Uterus (tissue), 4 donors: ENCODE measurements around the gene CD72. TPM values are rescaled to one million over a fixed set of nuclear protein-coding genes. Genes with fewer than 3 reads are reported as not detected.
"Not testable (repeated sequence)": the region's sequence is repeated elsewhere in the genome, so short reads cannot be mapped to it uniquely, and the experiment has no call there.

Experiments used
- DNase-seq, 2 donors: peaks; one replicate each; pipeline ENCODE4 v3.0.0-alpha.2; 2019 to 2020
- H3K27ac ChIP-seq, 2 donors: fragments of 200-600 bp; sonication (generic); 1 replicate in 1 of 2; 2 replicates in 1 of 2; pipeline ENCODE4 v1.5.1; 2016 to 2018
- H3K27me3 ChIP-seq, 2 donors: fragments of 200-600 bp; sonication (generic); one replicate each; pipeline ENCODE4 v1.5.1; 2018 to 2019; ENCODE audit warnings: control low read depth in 1 of 2
- H3K36me3 ChIP-seq, 2 donors: fragments of 200-600 bp; sonication (generic); one replicate each; pipeline ENCODE4 v1.5.1; 2019; ENCODE audit warnings: control low read depth in 1 of 2
- H3K4me1 ChIP-seq, 2 donors: fragments of 200-600 bp; sonication (generic); one replicate each; pipeline ENCODE4 v1.5.1; 2018 to 2019; ENCODE audit warnings: control low read depth in 1 of 2
- H3K4me3 ChIP-seq, 2 donors: fragments of 200-600 bp; sonication (generic); 1 replicate in 1 of 2; 2 replicates in 1 of 2; pipeline ENCODE4 v1.5.1; 2018 to 2019; ENCODE audit warnings: mild to moderate bottlenecking in 1 of 2
- H3K9me3 ChIP-seq, 2 donors: fragments of 200-600 bp; sonication (generic); one replicate each; pipeline ENCODE4 v1.5.1; 2019; ENCODE audit warnings: control low read depth in 1 of 2
- POLR2A ChIP-seq, 2 donors: fragments of 450-650 bp; IDR thresholded peaks; one replicate each; pipeline ENCODE4 v1.6.1; 2016; ENCODE audit warnings: antibody characterized with exemption in 2 of 2, mild to moderate bottlenecking in 1 of 2, moderate library complexity in 1 of 2
- intact Hi-C: fragments of 100-400 bp; cut with DNase I; formaldehyde crosslinking; loops from one replicate; pipeline ENCODE4 v1.15.1; 2023; ENCODE audit warnings: low total_unique reads
- total RNA-seq, 4 donors: library from RNA; depleted of rRNA in 3 of 4; stranded (reverse); fragments of >200 nt in 3 of 4; gene quantifications; one replicate each; pipeline versions ENCODE4 v1.1.0 to v1.2.4, GENCODE V29; 2014 to 2023
- TF ChIP-seq, protein P1 (sequence below), 4 experiments: fragments of 200-600 bp in 2 of 4; fragments of 450-650 bp in 2 of 4; sonication (generic) in 2 of 4; IDR thresholded peaks; one replicate each; pipeline ENCODE4 v1.5.1; 2016 to 2019; ENCODE audit warnings: antibody characterized with exemption in 4 of 4, mild to moderate bottlenecking in 2 of 4, moderate library complexity in 1 of 4
- donor health status: DM: yes; HTN: yes; CAD: no.

The CD72 gene
- total RNA-seq, 4 donors from 2014 or later = 2.8 to 3.0 TPM; not detected in 2

DNA sequence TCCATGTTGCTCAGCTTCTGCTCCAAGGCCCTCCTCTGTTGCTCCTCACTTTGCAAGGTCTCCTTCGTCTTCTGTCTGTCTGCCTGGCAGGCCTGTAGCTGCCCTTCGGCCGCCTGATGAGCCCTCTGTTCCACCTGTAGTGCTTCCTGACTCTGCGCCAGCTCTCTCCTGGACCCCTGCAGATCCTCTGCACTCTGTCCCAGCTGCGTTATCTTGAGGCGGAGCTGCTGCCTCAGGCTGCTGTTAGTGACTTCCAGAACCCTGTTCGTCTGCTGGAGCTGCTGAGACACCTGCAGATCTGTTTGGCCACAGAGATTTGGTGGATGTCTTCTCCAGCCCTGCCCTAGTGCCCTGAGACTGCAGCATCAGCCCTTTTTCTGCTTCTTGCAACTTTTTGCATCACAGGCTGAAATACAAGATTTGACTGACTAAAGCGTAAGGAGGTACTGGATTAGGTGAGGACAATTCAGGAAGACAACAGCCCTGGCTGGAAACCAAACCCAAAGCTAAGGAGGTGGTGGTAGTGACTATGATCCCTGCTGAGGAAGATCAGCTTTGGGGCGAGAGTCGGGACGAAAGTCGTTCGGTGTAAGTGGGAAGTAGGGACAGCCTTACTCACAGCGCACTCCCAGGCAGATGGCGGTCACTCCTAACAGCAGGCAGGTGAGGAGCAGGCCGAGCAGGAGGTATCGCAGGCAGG, 2.1 kb downstream of the CD72 start:
- no peaks in the 10 kb centered on the region for H3K27me3 ChIP-seq
- no peak overlapping the region for H3K4me3 ChIP-seq
- intact Hi-C loops = no loop called here
- DNase-seq = no peak
- no peak for TF ChIP-seq POLR2A (IDR thresholded peaks at IDR 0.05)
- TF ChIP-seq, protein P1, sequence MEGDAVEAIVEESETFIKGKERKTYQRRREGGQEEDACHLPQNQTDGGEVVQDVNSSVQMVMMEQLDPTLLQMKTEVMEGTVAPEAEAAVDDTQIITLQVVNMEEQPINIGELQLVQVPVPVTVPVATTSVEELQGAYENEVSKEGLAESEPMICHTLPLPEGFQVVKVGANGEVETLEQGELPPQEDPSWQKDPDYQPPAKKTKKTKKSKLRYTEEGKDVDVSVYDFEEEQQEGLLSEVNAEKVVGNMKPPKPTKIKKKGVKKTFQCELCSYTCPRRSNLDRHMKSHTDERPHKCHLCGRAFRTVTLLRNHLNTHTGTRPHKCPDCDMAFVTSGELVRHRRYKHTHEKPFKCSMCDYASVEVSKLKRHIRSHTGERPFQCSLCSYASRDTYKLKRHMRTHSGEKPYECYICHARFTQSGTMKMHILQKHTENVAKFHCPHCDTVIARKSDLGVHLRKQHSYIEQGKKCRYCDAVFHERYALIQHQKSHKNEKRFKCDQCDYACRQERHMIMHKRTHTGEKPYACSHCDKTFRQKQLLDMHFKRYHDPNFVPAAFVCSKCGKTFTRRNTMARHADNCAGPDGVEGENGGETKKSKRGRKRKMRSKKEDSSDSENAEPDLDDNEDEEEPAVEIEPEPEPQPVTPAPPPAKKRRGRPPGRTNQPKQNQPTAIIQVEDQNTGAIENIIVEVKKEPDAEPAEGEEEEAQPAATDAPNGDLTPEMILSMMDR (IDR thresholded peaks at IDR 0.05) = no peak
- H3K27ac ChIP-seq = no peak overlapping the region
- H3K36me3 ChIP-seq = no peaks in the 10 kb centered on the region
- no peaks in the 10 kb centered on the region for H3K4me1 ChIP-seq
- no peaks in the 10 kb centered on the region for H3K9me3 ChIP-seq

- no peak for TF ChIP-seq POLR2A (IDR thresholded peaks at IDR 0.05)
- TF ChIP-seq, protein P1 (IDR thresholded peaks at IDR 0.05) = no peak
- Histone ChIP-seq H3K4me3 (no peak overlapping the region), H3K27ac (no peak overlapping the region), H3K9me3 (no peaks in the 10 kb centered on the region), H3K27me3 (no peaks in the 10 kb centered on the region), H3K36me3 (no peaks in the 10 kb centered on the region), H3K4me1 (no peaks in the 10 kb centered on the region)
- intact Hi-C loops = no loop called here
- no peak for DNase-seq
Observed at GRCh38 chr9:35612843-35613242, 5.4 kb downstream of the CD72 start.

DNA sequence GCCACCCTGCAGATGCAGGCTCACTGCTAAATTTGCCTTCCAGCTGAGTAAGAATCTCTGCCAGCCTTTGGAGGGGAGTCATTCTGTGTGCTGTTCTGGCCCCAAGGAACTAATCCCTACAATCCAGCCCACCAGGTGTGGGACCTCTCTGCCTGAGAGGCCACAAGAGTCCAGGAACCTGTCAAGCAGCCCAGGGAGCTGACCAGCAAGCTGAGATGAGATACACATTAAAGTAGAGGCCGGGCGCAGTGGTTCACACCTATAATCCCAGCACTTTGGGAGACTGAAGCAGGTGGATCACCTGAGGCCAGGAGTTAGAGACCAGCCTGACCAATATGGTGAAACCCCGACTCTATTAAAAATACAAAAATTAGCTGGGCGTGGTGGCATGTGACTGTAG, 6.1 kb downstream of the CD72 start:
- H3K36me3 ChIP-seq, H3K27ac ChIP-seq, DNase-seq, H3K4me1 ChIP-seq, H3K27me3 ChIP-seq, intact Hi-C loops, H3K9me3 ChIP-seq, H3K4me3 ChIP-seq: not testable (repeated sequence)

DNA sequence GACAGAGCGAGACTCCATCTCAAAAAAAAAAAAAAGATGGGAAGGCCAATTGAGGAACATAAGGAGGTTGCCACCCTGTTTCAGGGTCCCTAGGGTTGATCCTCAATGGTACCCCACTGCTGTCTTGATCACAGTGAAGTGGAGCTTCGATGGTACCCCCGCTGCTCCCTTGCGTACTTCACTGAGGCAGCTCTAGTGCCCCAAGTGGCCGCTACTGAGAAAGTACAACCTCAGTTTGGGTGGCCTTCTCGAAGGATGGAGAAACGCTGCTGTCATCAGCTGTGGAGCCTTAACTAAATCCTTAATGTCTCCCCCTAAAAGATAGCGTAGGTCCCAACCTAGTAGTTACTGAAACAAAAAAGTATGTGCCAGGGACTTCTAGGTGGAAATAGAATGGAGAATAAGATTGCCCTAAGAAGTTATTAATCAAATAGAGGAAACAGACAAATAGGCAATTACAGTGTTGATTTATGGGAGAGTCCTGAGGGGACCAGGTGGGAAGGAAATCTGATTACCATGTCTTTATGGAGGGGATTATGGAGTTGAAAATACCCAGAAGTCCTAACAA, 6.9 kb downstream of the CD72 start:
- intact Hi-C loops = no loop called here
- H3K9me3 ChIP-seq = no peaks in the 10 kb centered on the region
- DNase-seq = peak in 1 of 2 donors; percentile 50
- no peaks in the 10 kb centered on the region for H3K27me3 ChIP-seq
- H3K36me3 ChIP-seq = no peaks in the 10 kb centered on the region
- no peaks in the 10 kb centered on the region for H3K4me1 ChIP-seq
- H3K27ac ChIP-seq = no peak overlapping the region
- no peak overlapping the region for H3K4me3 ChIP-seq
- TF ChIP-seq, protein P1 (IDR thresholded peaks at IDR 0.05) = peak; percentile 31 to 65 (median 46)
- TF ChIP-seq POLR2A (IDR thresholded peaks at IDR 0.05) = no peak

DNA sequence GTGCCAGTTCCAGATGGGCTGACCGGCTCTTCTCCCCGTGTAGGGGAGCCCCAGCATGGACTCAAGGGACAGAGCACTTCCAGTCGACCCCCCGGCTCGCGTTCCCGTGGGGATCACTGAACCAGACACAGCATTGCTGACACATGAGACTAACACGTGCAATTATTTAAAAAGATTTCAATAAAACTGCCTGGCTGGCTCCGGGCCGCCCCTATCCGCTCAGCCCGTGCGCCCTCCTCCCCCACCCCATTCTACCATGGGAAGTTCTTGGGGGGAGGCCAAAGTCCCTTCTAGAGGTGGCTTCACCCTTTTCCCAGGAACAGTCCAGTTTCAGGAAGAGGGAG, 8.4 kb downstream of the CD72 start:
- H3K27me3 ChIP-seq = no peaks in the 10 kb centered on the region
- TF ChIP-seq POLR2A (IDR thresholded peaks at IDR 0.05) = no peak
- TF ChIP-seq, protein P1 (IDR thresholded peaks at IDR 0.05) = no peak
- H3K9me3 ChIP-seq = no peaks in the 10 kb centered on the region
- H3K36me3 ChIP-seq = no peaks in the 10 kb centered on the region
- intact Hi-C loops = no loop called here
- no peaks in the 10 kb centered on the region for H3K4me1 ChIP-seq
- H3K27ac ChIP-seq = no peak overlapping the region
- no peak overlapping the region for H3K4me3 ChIP-seq
- DNase-seq = no peak
